ENCODE results near the gene MAP3K14.

Gene MAP3K14

GRCh38 chr17:45282683-45283644, 33.9 kb downstream of the MAP3K14 start:
- DNase-seq (ENCODE audit: low spot score): no peak

GRCh38 chr17:45279898-45280297, 36.9 kb downstream of the MAP3K14 start:
- no peak for DNase-seq (ENCODE audit: low spot score)

GRCh38 chr17:45277992-45278391, 38.8 kb downstream of the MAP3K14 start:
- no peak for DNase-seq (ENCODE audit: low spot score)

GRCh38 chr17:45277216-45277849, 39.5 kb downstream of the MAP3K14 start:
- DNase-seq (ENCODE audit: low spot score): peak; percentile 94

GRCh38 chr17:45276031-45276430, 40.8 kb downstream of the MAP3K14 start:
- no peak for DNase-seq (ENCODE audit: low spot score)

GRCh38 chr17:45274033-45274432, 42.8 kb downstream of the MAP3K14 start:
- DNase-seq (ENCODE audit: low spot score): no peak

GRCh38 chr17:45273551-45273957, 43.3 kb downstream of the MAP3K14 start:
- DNase-seq (ENCODE audit: low spot score): no peak

- DNase-seq (ENCODE audit: low spot score): no peak
These were observed 45.2 kb downstream of the MAP3K14 start for GRCh38 chr17:45271603-45272002.

- peak; percentile 45 for DNase-seq (ENCODE audit: low spot score)
These were observed 45.9 kb downstream of the MAP3K14 start for GRCh38 chr17:45270828-45271418.

GRCh38 chr17:45269912-45270311, 46.9 kb downstream of the MAP3K14 start:
- no peak for DNase-seq (ENCODE audit: low spot score)

GRCh38 chr17:45267436-45268055, 49.3 kb downstream of the MAP3K14 start:
- no peak for DNase-seq (ENCODE audit: low spot score)

- no peak for DNase-seq (ENCODE audit: low spot score)
These were observed 50.4 kb downstream of the MAP3K14 start for GRCh38 chr17:45266372-45266926.

- no peak for DNase-seq (ENCODE audit: low spot score)
These were observed 51.0 kb downstream of the MAP3K14 start for GRCh38 chr17:45265821-45266220.

GRCh38 chr17:45264988-45265387, 51.8 kb downstream of the MAP3K14 start:
- no peak for DNase-seq (ENCODE audit: low spot score)

GRCh38 chr17:45264430-45264829, 52.4 kb downstream of the MAP3K14 start:
- no peak for DNase-seq (ENCODE audit: low spot score)

GRCh38 chr17:45263477-45263860, 53.4 kb downstream of the MAP3K14 start:
- DNase-seq (ENCODE audit: low spot score): no peak

- DNase-seq (ENCODE audit: low spot score): no peak
These were observed 54.0 kb downstream of the MAP3K14 start for GRCh38 chr17:45262516-45263476.

GRCh38 chr17:45261577-45262515, 55.0 kb downstream of the MAP3K14 start, which contains the start of gene SPATA32:
Gene SPATA32 (minus strand): TSS chr17:45262094. CDS start chr17:45262016, 78 bp downstream.
- no peak for DNase-seq (ENCODE audit: low spot score)

- no peak for DNase-seq (ENCODE audit: low spot score)
These were observed 56.5 kb downstream of the MAP3K14 start for GRCh38 chr17:45260204-45260783.
